Right hindlimb (tissue), 1 donor: Measurements from ENCODE around the gene DPYD.
"Not testable (repeated sequence)": the region's sequence is repeated elsewhere in the genome, so short reads cannot be mapped to it uniquely, and the experiment has no call there.

Experiments used
- DNase-seq: peaks from one replicate; pipeline ENCODE4 v3.0.0-alpha.2; 2018

The DPYD gene

GRCh38 chr1:97412737-97413136 is 508.1 kb downstream of the DPYD start:
- DNase-seq: no peak

GRCh38 chr1:97412166-97412565 is 508.7 kb downstream of the DPYD start:
- no peak for DNase-seq

GRCh38 chr1:97396463-97396862 is 524.4 kb downstream of the DPYD start:
- DNase-seq: no peak

- no peak for DNase-seq
Observed at GRCh38 chr1:97392701-97393100, 528.1 kb downstream of the DPYD start.

- no peak for DNase-seq
Observed at GRCh38 chr1:97385536-97386277, 535.1 kb downstream of the DPYD start.

- DNase-seq: no peak
Observed at GRCh38 chr1:97384294-97384968, 536.4 kb downstream of the DPYD start.

- no peak for DNase-seq
Observed at GRCh38 chr1:97383797-97384196, 537.0 kb downstream of the DPYD start.

GRCh38 chr1:97382206-97382605 is 538.6 kb downstream of the DPYD start:
- no peak for DNase-seq

GRCh38 chr1:97379387-97380075 is 541.3 kb downstream of the DPYD start:
- DNase-seq: no peak

- DNase-seq: no peak
Observed at GRCh38 chr1:97378596-97378995, 542.2 kb downstream of the DPYD start.

GRCh38 chr1:97377432-97378034 is 543.3 kb downstream of the DPYD start:
- DNase-seq: no peak

- DNase-seq: no peak
Observed at GRCh38 chr1:97373000-97373399, 547.8 kb downstream of the DPYD start.

- DNase-seq: no peak
Observed at GRCh38 chr1:97372531-97372930, 548.3 kb downstream of the DPYD start.

- DNase-seq: no peak
Observed at GRCh38 chr1:97368296-97368695, 552.5 kb downstream of the DPYD start.

- no peak for DNase-seq
Observed at GRCh38 chr1:97366984-97367383, 553.9 kb downstream of the DPYD start.

GRCh38 chr1:97365026-97365425 is 555.8 kb downstream of the DPYD start:
- DNase-seq: no peak

GRCh38 chr1:97364086-97364485 is 556.7 kb downstream of the DPYD start:
- DNase-seq: no peak

GRCh38 chr1:97356309-97356708 is 564.5 kb downstream of the DPYD start:
- DNase-seq: no peak

- no peak for DNase-seq
Observed at GRCh38 chr1:97352936-97353382, 567.9 kb downstream of the DPYD start.

GRCh38 chr1:97351846-97352245 is 569.0 kb downstream of the DPYD start:
- no peak for DNase-seq

GRCh38 chr1:97350662-97351061 is 570.2 kb downstream of the DPYD start:
- no peak for DNase-seq

- no peak for DNase-seq
Observed at GRCh38 chr1:97350241-97350640, 570.6 kb downstream of the DPYD start.

- DNase-seq: not testable (repeated sequence)
Observed at GRCh38 chr1:97349794-97350193, 571.0 kb downstream of the DPYD start.
